HepG2 (cell line): Measurements from ENCODE around the gene TYMP. TPM values are rescaled to one million over a fixed set of nuclear protein-coding genes. Genes with fewer than 3 reads are reported as not detected.

Experiments
- DNMT1 ChIP-seq: sonication (generic); formaldehyde crosslinking; IDR thresholded peaks from 2 replicates; pipeline ENCODE4 v1.5.1; 2020; ENCODE audit warnings: mild to moderate bottlenecking, missing genetic modification reagents
- ETV5 ChIP-seq: IDR thresholded peaks from 2 replicates; pipeline ENCODE4 v1.6.1; 2018; ENCODE audit warnings: missing biosample characterization, missing genetic modification reagents, inconsistent platforms, borderline replicate concordance
- GRHL1 ChIP-seq: sonication (generic); formaldehyde crosslinking; conservative IDR thresholded peaks from 2 replicates; pipeline ENCODE4 v1.8.0; 2022; ENCODE audit warnings: missing genetic modification reagents
- HMGA1 ChIP-seq: sonication (generic); formaldehyde crosslinking; conservative IDR thresholded peaks from 2 replicates; pipeline ENCODE4 v1.4.0; 2020; ENCODE audit warnings: missing genetic modification reagents
- IRX3 ChIP-seq: sonication (generic); formaldehyde crosslinking; IDR thresholded peaks from 2 replicates; pipeline ENCODE4 v1.8.1; 2023; ENCODE audit warnings: mild to moderate bottlenecking, low read depth, missing genetic modification reagents, borderline replicate concordance
- JDP2 ChIP-seq: sonication (generic); formaldehyde crosslinking; IDR thresholded peaks from 2 replicates; pipeline ENCODE4 v1.8.1; 2022; ENCODE audit warnings: missing genetic modification reagents, borderline replicate concordance
- KDM5B ChIP-seq: sonication (generic); formaldehyde crosslinking; IDR thresholded peaks from 2 replicates; pipeline ENCODE4 v1.4.0; 2020; ENCODE audit warnings: missing genetic modification reagents, mild to moderate bottlenecking, borderline replicate concordance
- MYC ChIP-seq: sonication (generic); formaldehyde crosslinking; IDR thresholded peaks from 2 replicates; pipeline ENCODE4 v1.9.0; 2021; ENCODE audit warnings: missing genetic modification reagents, borderline replicate concordance
- NONO ChIP-seq, 2 experiments: fragments of 450-650 bp in 1 of 2; sonication (generic) in 1 of 2; formaldehyde crosslinking in 1 of 2; IDR thresholded peaks in 1 of 2; conservative IDR thresholded peaks in 1 of 2; 2 replicates each; pipeline versions ENCODE4 v1.6.1 to v1.8.0; 2017 to 2022; ENCODE audit warnings: mild to moderate bottlenecking in 1 of 2, missing genetic modification reagents in 1 of 2, moderate library complexity in 1 of 2
- PCBP2 ChIP-seq: fragments of 200-400 bp; formaldehyde crosslinking; optimal IDR thresholded peaks from 2 replicates; pipeline ENCODE3; 2018; ENCODE audit warnings: low read length, low read depth; ENCODE audit not compliant: poor library complexity, severe bottlenecking
- STAT5B ChIP-seq: sonication (generic); formaldehyde crosslinking; IDR thresholded peaks from 2 replicates; pipeline ENCODE4 v1.4.0; 2020; ENCODE audit warnings: missing genetic modification reagents
- TIGD3 ChIP-seq: sonication (generic); formaldehyde crosslinking; IDR thresholded peaks from 2 replicates; pipeline ENCODE4 v1.5.1; 2020; ENCODE audit warnings: mild to moderate bottlenecking, missing genetic modification reagents, borderline replicate concordance
- ZBTB49 ChIP-seq: sonication (generic); formaldehyde crosslinking; IDR thresholded peaks from 2 replicates; pipeline ENCODE4 v1.4.0; 2020; ENCODE audit warnings: missing genetic modification reagents, borderline replicate concordance
- ZNF121 ChIP-seq: sonication (generic); formaldehyde crosslinking; IDR thresholded peaks from 2 replicates; pipeline ENCODE4 v1.5.0; 2020; ENCODE audit warnings: mild to moderate bottlenecking, missing genetic modification reagents
- ZNF124 ChIP-seq: sonication (generic); formaldehyde crosslinking; IDR thresholded peaks from 2 replicates; pipeline ENCODE4 v1.4.0; 2020; ENCODE audit warnings: missing genetic modification reagents
- ZNF33B ChIP-seq: sonication (generic); formaldehyde crosslinking; IDR thresholded peaks from 2 replicates; pipeline ENCODE4 v1.5.1; 2020; ENCODE audit warnings: mild to moderate bottlenecking, missing genetic modification reagents
- ZNF562 ChIP-seq: sonication (generic); formaldehyde crosslinking; IDR thresholded peaks from 2 replicates; pipeline ENCODE4 v1.8.0; 2022; ENCODE audit warnings: missing genetic modification reagents, borderline replicate concordance
- polyA plus RNA-seq, 8 experiments: library from polyadenylated mRNA; depleted of rRNA in 3 of 8; stranded (reverse) in 7 of 8; unstranded in 1 of 8; fragments of >200 nt; fragmentation: Illumina TruSeq in 4 of 8; extraction: Trizol in 4 of 8; gene quantifications; 2 replicates each; pipeline versions ENCODE4 v1.2.1 to v1.2.3, GENCODE V29; 2011 to 2016; ENCODE audit warnings: low read depth in 4 of 8, missing spikeins in 1 of 8, mixed read lengths in 1 of 8; ENCODE audit not compliant: insufficient read depth in 1 of 8
- total RNA-seq, 5 experiments: library from RNA; depleted of rRNA; stranded (reverse); fragments of >200 nt; fragmentation: Illumina TruSeq; extraction: Trizol; gene quantifications; 2 replicates each; pipeline ENCODE4 v1.2.3, GENCODE V29; 2016; ENCODE audit warnings: low read depth in 1 of 5
- TF ChIP-seq, protein P1 (sequence below): IDR thresholded peaks from 2 replicates; pipeline ENCODE4 v1.6.1; 2012; ENCODE audit warnings: low read depth, low read length, improper control_type of control experiment
- TF ChIP-seq, protein P2 (sequence below): sonication (generic); formaldehyde crosslinking; IDR thresholded peaks from 2 replicates; pipeline ENCODE4 v1.4.0; 2020; ENCODE audit warnings: missing genetic modification reagents

The TYMP gene
- total and polyA plus RNA-seq, 2 of the 13 experiments (the other 11 are each of a cell fraction or from before 2014, with no cell fraction given): 3.9 to 4.3 TPM

DNA sequence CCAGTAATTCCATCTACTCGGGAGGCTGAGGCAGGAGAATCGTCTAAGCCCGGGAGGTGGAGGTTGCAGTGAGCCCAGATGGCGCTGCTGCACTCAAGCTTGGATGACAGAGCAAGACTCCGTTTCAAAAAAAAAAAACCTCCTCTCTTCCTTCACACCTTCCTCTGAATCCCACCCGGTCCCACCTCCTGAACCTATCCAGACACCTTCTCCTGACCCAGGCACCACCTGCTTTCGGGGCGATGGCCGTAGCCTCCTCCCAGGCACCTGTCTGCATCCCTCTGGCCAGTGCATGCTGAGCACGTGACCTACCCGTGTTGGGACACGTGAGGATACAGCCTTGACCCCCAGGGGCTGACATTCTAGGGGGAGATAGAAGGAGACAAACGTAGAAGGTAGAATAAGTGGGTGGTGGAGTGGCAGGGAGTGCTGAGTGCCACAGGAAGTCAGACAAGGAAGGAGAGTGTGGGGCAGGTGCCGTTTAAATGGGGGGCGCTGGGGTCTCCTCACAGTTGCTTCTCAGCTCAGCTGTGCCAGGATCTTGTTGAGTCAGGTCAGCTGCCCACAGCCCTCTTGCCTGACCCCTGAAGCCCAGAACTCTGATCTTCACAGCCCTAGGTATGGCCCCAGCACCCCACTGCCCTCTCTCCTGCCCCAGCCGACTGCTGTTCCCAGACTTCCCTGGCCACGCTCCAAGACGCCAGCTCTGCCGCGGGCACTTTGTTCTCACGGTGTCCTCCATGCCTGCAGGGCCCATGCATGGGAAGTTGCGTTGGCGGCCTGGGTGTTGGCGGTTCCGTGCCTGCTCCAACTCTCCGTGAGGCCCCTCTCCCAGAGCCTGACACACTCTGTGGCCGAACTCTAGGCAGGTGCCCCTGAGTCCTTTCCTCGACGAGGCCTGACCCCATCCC, 44.3 kb downstream of the TYMP start (continued):
- TF ChIP-seq IRX3 (CRISPR knock-in tag) (0 out of 2 replicates have a peak, but pooled peaks have one; percentile 41), ZNF124 (CRISPR knock-in tag) (no peak), PCBP2 (no peak), ZBTB49 (CRISPR knock-in tag) (no peak), NONO (IDR thresholded peaks at IDR 0.05) (no peak), NONO (CRISPR knock-in tag; conservative IDR thresholded peaks at IDR 0.05) (peak; percentile 86), TIGD3 (no peak; the same call in 1 of the 2 replicates), MYC (CRISPR knock-in tag) (peak; percentile 67; the same call in 1 of the 2 replicates), ZNF121 (CRISPR knock-in tag) (peak; percentile 40; the same call in 1 of the 2 replicates), STAT5B (CRISPR knock-in tag) (no peak), HMGA1 (CRISPR knock-in tag) (no peak), DNMT1 (peak; percentile 72; the same call in 1 of the 2 replicates), GRHL1 (CRISPR knock-in tag) (no peak), ZNF562 (CRISPR knock-in tag) (no peak), ETV5 (CRISPR knock-in tag) (no peak), JDP2 (no peak), KDM5B (CRISPR knock-in tag) (peak; percentile 50; the same call in 1 of the 2 replicates), ZNF33B (CRISPR knock-in tag) (no peak; the same call in 1 of the 2 replicates)
- TF ChIP-seq, protein P1, sequence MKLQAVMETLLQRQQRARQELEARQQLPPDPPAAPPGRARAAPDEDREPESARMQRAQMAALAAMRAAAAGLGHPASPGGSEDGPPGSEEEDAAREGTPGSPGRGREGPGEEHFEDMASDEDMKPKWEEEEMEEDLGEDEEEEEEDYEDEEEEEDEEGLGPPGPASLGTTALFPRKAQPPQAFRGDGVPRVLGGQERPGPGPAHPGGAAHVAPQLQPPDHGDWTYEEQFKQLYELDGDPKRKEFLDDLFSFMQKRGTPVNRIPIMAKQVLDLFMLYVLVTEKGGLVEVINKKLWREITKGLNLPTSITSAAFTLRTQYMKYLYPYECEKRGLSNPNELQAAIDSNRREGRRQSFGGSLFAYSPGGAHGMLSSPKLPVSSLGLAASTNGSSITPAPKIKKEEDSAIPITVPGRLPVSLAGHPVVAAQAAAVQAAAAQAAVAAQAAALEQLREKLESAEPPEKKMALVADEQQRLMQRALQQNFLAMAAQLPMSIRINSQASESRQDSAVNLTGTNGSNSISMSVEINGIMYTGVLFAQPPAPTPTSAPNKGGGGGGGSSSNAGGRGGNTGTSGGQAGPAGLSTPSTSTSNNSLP: no peak
- TF ChIP-seq, protein P2, sequence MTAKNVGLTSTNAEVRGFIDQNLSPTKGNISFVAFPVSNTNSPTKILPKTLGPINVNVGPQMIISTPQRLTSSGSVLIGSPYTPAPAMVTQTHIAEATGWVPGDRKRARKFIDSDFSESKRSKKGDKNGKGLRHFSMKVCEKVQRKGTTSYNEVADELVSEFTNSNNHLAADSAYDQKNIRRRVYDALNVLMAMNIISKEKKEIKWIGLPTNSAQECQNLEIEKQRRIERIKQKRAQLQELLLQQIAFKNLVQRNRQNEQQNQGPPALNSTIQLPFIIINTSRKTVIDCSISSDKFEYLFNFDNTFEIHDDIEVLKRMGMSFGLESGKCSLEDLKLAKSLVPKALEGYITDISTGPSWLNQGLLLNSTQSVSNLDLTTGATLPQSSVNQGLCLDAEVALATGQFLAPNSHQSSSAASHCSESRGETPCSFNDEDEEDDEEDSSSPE: no peak
